Adrenal gland (tissue), 5 donors: ENCODE measurements around the gene OSCP1.

Experiments
- CTCF ChIP-seq, 6 experiments: fragments of 450-650 bp in 4 of 6; fragments of 200-600 bp in 2 of 6; sonication (generic) in 1 of 6; IDR thresholded peaks; 1 replicate in 5 of 6; 2 replicates in 1 of 6; pipeline versions ENCODE4 v1.5.1 to v1.8.0; 2016 to 2021; ENCODE audit warnings: antibody characterized with exemption in 6 of 6, mild to moderate bottlenecking in 2 of 6, moderate library complexity in 1 of 6
- POLR2A ChIP-seq, 2 donors: fragments of 450-650 bp; IDR thresholded peaks; one replicate each; pipeline ENCODE4 v1.6.1; 2017; ENCODE audit warnings: antibody characterized with exemption in 2 of 2, mild to moderate bottlenecking in 2 of 2, moderate library complexity in 1 of 2
- donor health status: DM: no; HTN: no; CAD: no.

GRCh38 chr1:36389261-36389660, 61.0 kb downstream of the OSCP1 start:
- TF ChIP-seq CTCF (IDR thresholded peaks at IDR 0.05): no peak
- no peak for TF ChIP-seq POLR2A (IDR thresholded peaks at IDR 0.05)
